ENCODE results near the gene BMP6. TPM values are rescaled to one million over a fixed set of nuclear protein-coding genes. Genes with fewer than 3 reads are reported as not detected.

BMP6 gene
- total RNA-seq, 1 experiment from 2014 or later = not detected

DNA sequence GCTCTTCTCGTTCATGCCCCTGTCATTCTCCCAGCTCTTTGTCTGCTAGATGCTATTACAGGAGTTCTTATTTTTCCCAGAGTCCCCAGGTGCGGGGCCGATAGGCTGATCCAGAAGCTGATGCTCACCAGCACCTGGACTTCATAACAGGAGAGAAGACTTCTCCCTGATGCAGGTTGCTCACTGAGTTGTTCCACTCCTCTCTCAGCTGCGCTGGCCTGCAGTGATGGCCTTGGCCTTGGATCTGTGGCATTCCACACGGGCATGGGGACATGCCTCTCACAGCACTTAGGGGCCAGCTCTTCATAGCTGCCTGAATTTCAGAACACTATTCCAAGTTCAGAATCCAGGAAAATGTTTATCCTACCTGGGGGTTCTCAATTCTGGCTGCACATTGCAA, 191.8 kb downstream of the BMP6 start:
- Histone ChIP-seq H4K20me1 (ENCODE audit: insufficient read depth) (no peaks in the 10 kb centered on the region), H3K4me2 (no peak overlapping the region), H3K4me3 (no peak overlapping the region), H3K4me1 (replicated peaks; ENCODE audit: insufficient read depth) (no peaks in the 10 kb centered on the region), H3K79me2 (ENCODE audit: low read depth) (no peaks in the 10 kb centered on the region), H3K27me3 (ENCODE audit: insufficient read depth, low read depth) (no peaks in the 10 kb centered on the region), H2AFZ (no peak overlapping the region), H3K9me2 (ENCODE audit: insufficient read depth) (no peaks in the 10 kb centered on the region), H3F3A (ENCODE audit: insufficient read depth, low read depth) (no peaks in the 10 kb centered on the region), H3K36me3 (ENCODE audit: low read depth) (no peaks in the 10 kb centered on the region), H3K27ac (no peak overlapping the region), H3K9me3 (ENCODE audit: insufficient read depth, low read depth) (no peaks in the 10 kb centered on the region)
- TF ChIP-seq, protein P1, sequence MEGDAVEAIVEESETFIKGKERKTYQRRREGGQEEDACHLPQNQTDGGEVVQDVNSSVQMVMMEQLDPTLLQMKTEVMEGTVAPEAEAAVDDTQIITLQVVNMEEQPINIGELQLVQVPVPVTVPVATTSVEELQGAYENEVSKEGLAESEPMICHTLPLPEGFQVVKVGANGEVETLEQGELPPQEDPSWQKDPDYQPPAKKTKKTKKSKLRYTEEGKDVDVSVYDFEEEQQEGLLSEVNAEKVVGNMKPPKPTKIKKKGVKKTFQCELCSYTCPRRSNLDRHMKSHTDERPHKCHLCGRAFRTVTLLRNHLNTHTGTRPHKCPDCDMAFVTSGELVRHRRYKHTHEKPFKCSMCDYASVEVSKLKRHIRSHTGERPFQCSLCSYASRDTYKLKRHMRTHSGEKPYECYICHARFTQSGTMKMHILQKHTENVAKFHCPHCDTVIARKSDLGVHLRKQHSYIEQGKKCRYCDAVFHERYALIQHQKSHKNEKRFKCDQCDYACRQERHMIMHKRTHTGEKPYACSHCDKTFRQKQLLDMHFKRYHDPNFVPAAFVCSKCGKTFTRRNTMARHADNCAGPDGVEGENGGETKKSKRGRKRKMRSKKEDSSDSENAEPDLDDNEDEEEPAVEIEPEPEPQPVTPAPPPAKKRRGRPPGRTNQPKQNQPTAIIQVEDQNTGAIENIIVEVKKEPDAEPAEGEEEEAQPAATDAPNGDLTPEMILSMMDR (conservative IDR thresholded peaks at IDR 0.05) = no peak
- no peak for TF ChIP-seq EZH2 (IDR thresholded peaks at IDR 0.05; ENCODE audit: low read depth)
- no TSS peak for BruUV-seq (replicated peaks)
- CTCF ChIA-PET = no interaction called here
- POLR2A ChIA-PET (ENCODE audit: unreplicated experiment) = no interaction called here
- intact Hi-C loops (cut with micrococcal nuclease; ENCODE audit: unreplicated experiment) = no loop called here
- no peak for DNase-seq

- ChIA-PET CTCF (interaction anchor here (0.7 kb wide), 1 partner anchor 104 kb away, joined by 20 read pairs; no protein-coding TSS in a partner anchor), POLR2A (ENCODE audit: unreplicated experiment) (no interaction called here)
- Histone ChIP-seq H3K79me2 (ENCODE audit: low read depth) (no peaks in the 10 kb centered on the region), H3K9me3 (ENCODE audit: insufficient read depth, low read depth) (no peaks in the 10 kb centered on the region), H3K4me2 (no peak overlapping the region), H4K20me1 (ENCODE audit: insufficient read depth) (no peaks in the 10 kb centered on the region), H3K4me1 (replicated peaks; ENCODE audit: insufficient read depth) (no peaks in the 10 kb centered on the region), H3K4me3 (no peak overlapping the region), H3K36me3 (ENCODE audit: low read depth) (no peaks in the 10 kb centered on the region), H2AFZ (no peak overlapping the region), H3F3A (ENCODE audit: insufficient read depth, low read depth) (no peaks in the 10 kb centered on the region), H3K27me3 (ENCODE audit: insufficient read depth, low read depth) (no peaks in the 10 kb centered on the region), H3K27ac (no peak overlapping the region), H3K9me2 (ENCODE audit: insufficient read depth) (no peaks in the 10 kb centered on the region)
- TF ChIP-seq EZH2 (IDR thresholded peaks at IDR 0.05; ENCODE audit: low read depth) = no peak
- TF ChIP-seq, protein P1 (conservative IDR thresholded peaks at IDR 0.05) = no peak
- no peak for DNase-seq
- intact Hi-C loops (cut with micrococcal nuclease; ENCODE audit: unreplicated experiment) = no loop called here
- BruUV-seq (replicated peaks) = no TSS peak
Observed at GRCh38 chr6:7918403-7918802, 192.5 kb downstream of the BMP6 start.

GRCh38 chr6:7919871-7920270, 194.0 kb downstream of the BMP6 start:
- DNase-seq = no peak
- H3K4me2 ChIP-seq = no peak overlapping the region
- H3K9me3 ChIP-seq (ENCODE audit: insufficient read depth, low read depth) = no peaks in the 10 kb centered on the region
- H3K4me1 ChIP-seq (replicated peaks; ENCODE audit: insufficient read depth) = no peaks in the 10 kb centered on the region
- POLR2A ChIA-PET (ENCODE audit: unreplicated experiment) = no interaction called here
- no peak overlapping the region for H3K27ac ChIP-seq
- H3K27me3 ChIP-seq (ENCODE audit: insufficient read depth, low read depth) = no peaks in the 10 kb centered on the region
- CTCF ChIA-PET = no interaction called here
- BruUV-seq (replicated peaks) = no TSS peak
- H3K36me3 ChIP-seq (ENCODE audit: low read depth) = no peaks in the 10 kb centered on the region
- H3K9me2 ChIP-seq (ENCODE audit: insufficient read depth) = no peaks in the 10 kb centered on the region
- H3F3A ChIP-seq (ENCODE audit: insufficient read depth, low read depth) = no peaks in the 10 kb centered on the region
- no peaks in the 10 kb centered on the region for H4K20me1 ChIP-seq (ENCODE audit: insufficient read depth)
- intact Hi-C loops (cut with micrococcal nuclease; ENCODE audit: unreplicated experiment) = no loop called here
- H3K4me3 ChIP-seq = no peak overlapping the region
- no peak for TF ChIP-seq EZH2 (IDR thresholded peaks at IDR 0.05; ENCODE audit: low read depth)
- TF ChIP-seq, protein P1 (conservative IDR thresholded peaks at IDR 0.05) = no peak
- no peaks in the 10 kb centered on the region for H3K79me2 ChIP-seq (ENCODE audit: low read depth)
- no peak overlapping the region for H2AFZ ChIP-seq
